Loucy (cell line): ENCODE results near the gene BPIFB2.

ENCODE experiments used
- H2AFZ ChIP-seq: fragments of 200-600 bp; sonication (generic); 2 replicates; pipeline ENCODE4 v1.6.0; 2016; ENCODE audit warnings: antibody characterized with exemption, mild to moderate bottlenecking, low read length, moderate library complexity
- H3F3A ChIP-seq: fragments of 200-600 bp; 2 replicates; pipeline ENCODE4 v1.6.0; 2016; ENCODE audit warnings: antibody characterized with exemption, low read depth, mild to moderate bottlenecking
- H3K27me3 ChIP-seq: fragments of 200-600 bp; sonication (generic); 2 replicates; pipeline ENCODE4 v1.6.1; 2014; ENCODE audit warnings: low read length, mild to moderate bottlenecking; ENCODE audit not compliant: insufficient read depth, poor library complexity, severe bottlenecking
- H3K36me3 ChIP-seq: fragments of 200-600 bp; sonication (generic); 2 replicates; pipeline ENCODE4 v1.6.1; 2016; ENCODE audit warnings: low read length; ENCODE audit not compliant: insufficient read depth
- H3K4me1 ChIP-seq: fragments of 200-600 bp; sonication (generic); 2 replicates; pipeline ENCODE4 v1.5.1; 2014; ENCODE audit warnings: low read length, mild to moderate bottlenecking; ENCODE audit not compliant: insufficient read depth, poor library complexity, severe bottlenecking
- H3K4me2 ChIP-seq: fragments of 200-600 bp; sonication (generic); 2 replicates; pipeline ENCODE4 v1.6.0; 2014; ENCODE audit warnings: antibody characterized with exemption, low read length, low read depth, mild to moderate bottlenecking; ENCODE audit not compliant: poor library complexity, severe bottlenecking
- H3K4me3 ChIP-seq: fragments of 200-600 bp; sonication (generic); 2 replicates; pipeline ENCODE4 v1.5.1; 2014; ENCODE audit warnings: low read length, mild to moderate bottlenecking, mixed read lengths; ENCODE audit not compliant: poor library complexity, severe bottlenecking
- H3K79me2 ChIP-seq: fragments of 200-600 bp; sonication (generic); 2 replicates; pipeline ENCODE4 v1.6.1; 2014; ENCODE audit warnings: low read length; ENCODE audit not compliant: insufficient read depth
- H3K9ac ChIP-seq: fragments of 200-600 bp; sonication (generic); 2 replicates; pipeline ENCODE4 v1.6.0; 2014; ENCODE audit warnings: mild to moderate bottlenecking, low read depth, low read length, moderate library complexity; ENCODE audit not compliant: poor library complexity, severe bottlenecking
- H3K9me2 ChIP-seq: fragments of 200-600 bp; sonication (generic); replicated peaks from 2 replicates; pipeline ENCODE4 v1.6.1; 2016; ENCODE audit warnings: low read depth, low read length, mixed read lengths
- H3K9me3 ChIP-seq: fragments of 200-600 bp; sonication (generic); 2 replicates; pipeline ENCODE4 v1.6.1; 2014; ENCODE audit warnings: mild to moderate bottlenecking, antibody characterized with exemption, low read length, low read depth; ENCODE audit not compliant: insufficient read depth
- H4K20me1 ChIP-seq: fragments of 200-600 bp; sonication (generic); 2 replicates; pipeline ENCODE4 v1.6.0; 2014; ENCODE audit warnings: antibody characterized with exemption, low read length, mild to moderate bottlenecking; ENCODE audit not compliant: insufficient read depth, poor library complexity, severe bottlenecking
- EZH2phosphoT487 ChIP-seq: fragments of 200-600 bp; IDR thresholded peaks from 2 replicates; pipeline ENCODE4 v1.6.1; 2018; ENCODE audit warnings: antibody characterized with exemption, mild to moderate bottlenecking, moderate library complexity, borderline replicate concordance
- TF ChIP-seq, protein P1 (sequence below): fragments of 200-600 bp; sonication (generic); conservative IDR thresholded peaks from 2 replicates; pipeline ENCODE4 v1.5.1; 2014; ENCODE audit warnings: mild to moderate bottlenecking, antibody characterized with exemption, low read length

The BPIFB2 gene

DNA sequence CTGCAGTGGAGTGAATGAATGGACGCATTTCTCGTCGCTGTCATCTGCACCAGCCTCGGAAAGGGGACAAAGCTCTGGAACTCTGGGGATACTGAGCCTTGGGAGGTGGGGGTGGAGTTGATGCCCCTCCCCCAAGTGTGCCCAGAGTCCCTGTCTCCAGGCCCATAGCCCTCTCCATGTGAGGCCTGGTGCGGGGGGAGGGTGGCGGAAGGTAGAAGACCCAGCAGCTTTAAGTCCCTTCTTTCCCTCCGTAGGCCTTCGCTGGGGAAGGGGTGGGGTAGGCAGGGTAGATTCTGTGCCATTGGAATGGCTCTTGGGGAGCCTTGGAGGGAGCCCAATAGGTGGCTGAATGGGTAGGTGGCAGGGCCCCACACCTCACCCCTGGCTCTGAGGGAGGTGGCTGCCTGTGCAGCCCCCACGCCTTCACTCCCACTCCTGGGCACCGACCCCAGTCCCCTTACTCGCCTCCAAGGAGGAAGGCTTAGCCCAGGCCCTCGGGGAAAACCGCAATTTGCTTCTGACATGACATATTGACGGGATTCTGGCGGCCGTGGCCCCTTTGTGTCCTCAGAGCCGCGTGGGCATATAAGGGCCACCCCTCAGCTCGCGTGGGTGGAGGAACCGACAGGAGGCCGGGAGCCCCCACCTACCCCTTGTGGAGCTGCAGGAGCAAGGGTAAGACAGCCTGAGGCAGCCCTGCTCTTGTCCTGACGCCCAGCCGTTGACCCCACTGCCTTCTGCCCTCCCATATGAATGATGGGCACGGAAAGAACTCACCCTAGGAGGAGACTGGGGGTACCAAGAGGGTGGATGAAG lies 46.0 kb downstream of the BPIFB2 start, which contains the start of gene BPIFB3:
Gene BPIFB3 (plus strand): TSS at position 613 of the 816 bp plus-strand sequence. CDS start 1,533 bp downstream, outside the sequence.
- H3F3A ChIP-seq: no peaks in the 10 kb centered on the region
- no peaks in the 10 kb centered on the region for H4K20me1 ChIP-seq
- no peaks in the 10 kb centered on the region for H3K36me3 ChIP-seq
- H2AFZ ChIP-seq: no peak within 1 kb of the TSS
- no peak within 1 kb of the TSS for H3K4me3 ChIP-seq
- H3K4me2 ChIP-seq: no peak within 1 kb of the TSS
- no peaks in the 10 kb centered on the region for H3K9me2 ChIP-seq
- H3K79me2 ChIP-seq: no peaks in the 10 kb centered on the region
- no peak within 1 kb of the TSS for H3K9ac ChIP-seq
- no peaks in the 10 kb centered on the region for H3K9me3 ChIP-seq
- no peaks in the 10 kb centered on the region for H3K4me1 ChIP-seq
- H3K27me3 ChIP-seq: no peaks in the 10 kb centered on the region
- TF ChIP-seq, protein P1, sequence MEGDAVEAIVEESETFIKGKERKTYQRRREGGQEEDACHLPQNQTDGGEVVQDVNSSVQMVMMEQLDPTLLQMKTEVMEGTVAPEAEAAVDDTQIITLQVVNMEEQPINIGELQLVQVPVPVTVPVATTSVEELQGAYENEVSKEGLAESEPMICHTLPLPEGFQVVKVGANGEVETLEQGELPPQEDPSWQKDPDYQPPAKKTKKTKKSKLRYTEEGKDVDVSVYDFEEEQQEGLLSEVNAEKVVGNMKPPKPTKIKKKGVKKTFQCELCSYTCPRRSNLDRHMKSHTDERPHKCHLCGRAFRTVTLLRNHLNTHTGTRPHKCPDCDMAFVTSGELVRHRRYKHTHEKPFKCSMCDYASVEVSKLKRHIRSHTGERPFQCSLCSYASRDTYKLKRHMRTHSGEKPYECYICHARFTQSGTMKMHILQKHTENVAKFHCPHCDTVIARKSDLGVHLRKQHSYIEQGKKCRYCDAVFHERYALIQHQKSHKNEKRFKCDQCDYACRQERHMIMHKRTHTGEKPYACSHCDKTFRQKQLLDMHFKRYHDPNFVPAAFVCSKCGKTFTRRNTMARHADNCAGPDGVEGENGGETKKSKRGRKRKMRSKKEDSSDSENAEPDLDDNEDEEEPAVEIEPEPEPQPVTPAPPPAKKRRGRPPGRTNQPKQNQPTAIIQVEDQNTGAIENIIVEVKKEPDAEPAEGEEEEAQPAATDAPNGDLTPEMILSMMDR: no peak
- no peak for TF ChIP-seq EZH2phosphoT487

DNA sequence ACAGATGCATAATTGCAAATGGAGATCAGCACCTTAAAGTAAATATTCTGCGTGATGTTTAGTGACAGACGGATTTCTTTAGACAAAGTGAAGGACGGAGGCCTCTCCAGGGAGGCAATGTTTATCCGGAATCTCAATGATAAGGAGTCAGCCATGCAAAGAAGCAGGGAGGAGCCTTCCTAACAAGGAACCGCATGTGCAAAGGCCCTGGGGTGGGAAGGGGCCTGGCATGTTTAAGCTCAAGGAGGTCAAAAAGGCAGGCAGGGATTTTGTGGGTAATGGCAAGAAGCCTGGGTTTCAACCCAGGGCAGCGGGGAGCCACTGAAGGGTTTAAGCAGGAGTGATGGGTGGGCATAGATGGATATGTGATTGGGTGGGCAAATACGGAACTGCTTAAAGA lies 46.9 kb downstream of the BPIFB2 start:
- no peaks in the 10 kb centered on the region for H3K4me1 ChIP-seq
- H3K27me3 ChIP-seq: no peaks in the 10 kb centered on the region
- H3K4me2 ChIP-seq: no peak overlapping the region
- no peaks in the 10 kb centered on the region for H3F3A ChIP-seq
- TF ChIP-seq, protein P1: no peak
- TF ChIP-seq EZH2phosphoT487: no peak
- no peak overlapping the region for H2AFZ ChIP-seq
- H3K36me3 ChIP-seq: no peaks in the 10 kb centered on the region
- no peak overlapping the region for H3K9ac ChIP-seq
- H3K4me3 ChIP-seq: no peak overlapping the region
- no peaks in the 10 kb centered on the region for H3K79me2 ChIP-seq
- H3K9me2 ChIP-seq: no peaks in the 10 kb centered on the region
- H4K20me1 ChIP-seq: no peaks in the 10 kb centered on the region
- no peaks in the 10 kb centered on the region for H3K9me3 ChIP-seq

DNA sequence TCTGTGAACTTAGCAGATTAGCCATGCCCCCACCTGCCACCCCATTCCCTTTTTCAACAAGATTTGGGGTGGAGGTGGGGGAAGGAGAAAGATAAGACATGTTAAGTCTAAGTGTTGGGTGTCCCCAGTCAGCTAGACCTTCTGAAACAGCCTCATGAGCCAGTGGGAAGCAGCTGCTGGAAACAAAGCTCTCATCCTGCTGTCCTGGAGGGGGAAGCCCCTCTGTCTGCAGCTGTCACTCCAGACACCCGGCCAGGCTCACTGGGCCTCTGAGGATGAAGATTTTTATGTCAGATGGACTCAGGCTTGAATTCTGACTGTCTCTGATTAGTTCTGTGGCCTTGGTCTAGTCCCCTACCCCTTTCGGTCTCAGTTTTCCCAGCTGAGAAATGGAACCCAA lies 47.3 kb downstream of the BPIFB2 start:
- Histone ChIP-seq H3K4me2 (no peak overlapping the region), H3K27me3 (no peaks in the 10 kb centered on the region), H3K9me3 (no peaks in the 10 kb centered on the region), H3K9me2 (no peaks in the 10 kb centered on the region), H4K20me1 (no peaks in the 10 kb centered on the region), H3F3A (no peaks in the 10 kb centered on the region), H3K4me3 (no peak overlapping the region), H2AFZ (no peak overlapping the region), H3K9ac (no peak overlapping the region), H3K36me3 (no peaks in the 10 kb centered on the region), H3K4me1 (no peaks in the 10 kb centered on the region), H3K79me2 (no peaks in the 10 kb centered on the region)
- TF ChIP-seq, protein P1: no peak
- no peak for TF ChIP-seq EZH2phosphoT487
